Ovary (tissue), 3 donors: Measurements from ENCODE around the gene WHRN.

Experiments
- CTCF ChIP-seq, 3 donors: fragments of 450-650 bp in 2 of 3; fragments of 200-600 bp in 1 of 3; IDR thresholded peaks; one replicate each; pipeline versions ENCODE4 v1.5.1 to v1.8.0; 2016 to 2022; ENCODE audit warnings: antibody characterized with exemption in 3 of 3, mild to moderate bottlenecking in 1 of 3
- POLR2A ChIP-seq: fragments of 450-650 bp; IDR thresholded peaks from one replicate; pipeline ENCODE4 v1.6.1; 2017; ENCODE audit warnings: antibody characterized with exemption, mild to moderate bottlenecking, moderate library complexity
- donor health status: DM: no; HTN: no; CAD: no.

- TF ChIP-seq CTCF (IDR thresholded peaks at IDR 0.05) (no peak), POLR2A (no peak)
Observed at GRCh38 chr9:114371343-114371944, 133.8 kb downstream of the WHRN start.
